ENCODE measurements around the gene STEAP1B. TPM values are rescaled to one million over a fixed set of nuclear protein-coding genes. Genes with fewer than 3 reads are reported as not detected.

Gene STEAP1B
- total and polyA plus RNA-seq, 5 donors from 2014 or later, result not detected

GRCh38 chr7:22414424-22414823 lies 85.6 kb downstream of the STEAP1B start:
- Mint-ChIP-seq H3K9me3 (no peaks in the 10 kb centered on the region), H3K4me1 (no peaks in the 10 kb centered on the region)
- DNase-seq, result no peak

GRCh38 chr7:22413211-22413610 lies 86.8 kb downstream of the STEAP1B start:
- Histone ChIP-seq H3K4me3 (ENCODE audit: low read depth, low read length) (no peak overlapping the region), H3K4me1 (ENCODE audit: control insufficient read depth, insufficient read depth, low read length, poor library complexity, severe bottlenecking) (no peaks in the 10 kb centered on the region), H3K27me3 (ENCODE audit: control insufficient read depth, insufficient read depth, low read length) (no peaks in the 10 kb centered on the region), H3K27ac (ENCODE audit: insufficient read depth, low read length, poor library complexity, severe bottlenecking) (no peak overlapping the region), H3K9me3 (ENCODE audit: control insufficient read depth in 2 of 2, low read length in 2 of 2) (no peaks in the 10 kb centered on the region), H3K36me3 (ENCODE audit: control insufficient read depth, insufficient read depth, low read length) (no peaks in the 10 kb centered on the region)
- Mint-ChIP-seq H3K36me3 (no peaks in the 10 kb centered on the region), H3K27ac (no peak overlapping the region), H3K27me3 (peaks cover 5% of the 10 kb centered on the region), H3K9me3 (no peaks in the 10 kb centered on the region), H3K4me3 (no peak overlapping the region), H3K4me1 (no peaks in the 10 kb centered on the region)
- ATAC-seq (ENCODE audit: low read depth in 2 of 2) (no peak), DNase-seq (no peak)

More at GRCh38 chr7:22414424-22414823, 85.6 kb downstream of the STEAP1B start:
- Mint-ChIP-seq H3K27me3 (peaks cover 5% of the 10 kb centered on the region), H3K27ac (peak overlapping the region in 1 of 3 donors; percentile 9), H3K4me3 (no peak overlapping the region), H3K36me3 (no peaks in the 10 kb centered on the region)
- H3K27me3 ChIP-seq (ENCODE audit: control insufficient read depth, insufficient read depth, low read length), result no peaks in the 10 kb centered on the region
- H3K9me3 ChIP-seq (ENCODE audit: control insufficient read depth in 2 of 2, low read length in 2 of 2), result no peaks in the 10 kb centered on the region
- ATAC-seq (ENCODE audit: low read depth in 2 of 2), result no peak
- no peak overlapping the region for H3K4me3 ChIP-seq (ENCODE audit: low read depth, low read length)
- no peaks in the 10 kb centered on the region for H3K4me1 ChIP-seq (ENCODE audit: control insufficient read depth, insufficient read depth, low read length, poor library complexity, severe bottlenecking)
- H3K36me3 ChIP-seq (ENCODE audit: control insufficient read depth, insufficient read depth, low read length), result no peaks in the 10 kb centered on the region
- no peak overlapping the region for H3K27ac ChIP-seq (ENCODE audit: insufficient read depth, low read length, poor library complexity, severe bottlenecking)

GRCh38 chr7:22411977-22412693 lies 87.9 kb downstream of the STEAP1B start:
- H3K36me3 ChIP-seq (ENCODE audit: control insufficient read depth, insufficient read depth, low read length), result no peaks in the 10 kb centered on the region
- no peak for ATAC-seq (ENCODE audit: low read depth in 2 of 2)
- Mint-ChIP-seq H3K27ac (peak overlapping the region in 1 of 3 donors; percentile 27), H3K27me3 (peaks cover 5% of the 10 kb centered on the region), H3K9me3 (peaks cover 0 to 3% (median 0%) of the 10 kb centered on the region in 7 donors), H3K4me3 (no peak overlapping the region), H3K36me3 (no peaks in the 10 kb centered on the region), H3K4me1 (no peaks in the 10 kb centered on the region)
- no peak overlapping the region for H3K4me3 ChIP-seq (ENCODE audit: low read depth, low read length)
- no peak for DNase-seq
- H3K27ac ChIP-seq (ENCODE audit: insufficient read depth, low read length, poor library complexity, severe bottlenecking), result no peak overlapping the region
- no peaks in the 10 kb centered on the region for H3K9me3 ChIP-seq (ENCODE audit: control insufficient read depth in 2 of 2, low read length in 2 of 2)
- H3K27me3 ChIP-seq (ENCODE audit: control insufficient read depth, insufficient read depth, low read length), result no peaks in the 10 kb centered on the region
- H3K4me1 ChIP-seq (ENCODE audit: control insufficient read depth, insufficient read depth, low read length, poor library complexity, severe bottlenecking), result no peaks in the 10 kb centered on the region

- H3K4me3 ChIP-seq (ENCODE audit: low read depth, low read length), result no peak overlapping the region
- peaks cover 0 to 2% (median 1%) of the 10 kb centered on the region in 4 donors for H3K4me1 Mint-ChIP-seq
- no peak overlapping the region for H3K27ac ChIP-seq (ENCODE audit: insufficient read depth, low read length, poor library complexity, severe bottlenecking)
- H3K9me3 ChIP-seq (ENCODE audit: control insufficient read depth in 2 of 2, low read length in 2 of 2), result no peaks in the 10 kb centered on the region
- H3K36me3 ChIP-seq (ENCODE audit: control insufficient read depth, insufficient read depth, low read length), result no peaks in the 10 kb centered on the region
- no peaks in the 10 kb centered on the region for H3K27me3 ChIP-seq (ENCODE audit: control insufficient read depth, insufficient read depth, low read length)
- H3K27me3 Mint-ChIP-seq, result peaks cover 5% of the 10 kb centered on the region
- no peaks in the 10 kb centered on the region for H3K4me1 ChIP-seq (ENCODE audit: control insufficient read depth, insufficient read depth, low read length, poor library complexity, severe bottlenecking)
- ATAC-seq (ENCODE audit: low read depth in 2 of 2), result no peak
- H3K36me3 Mint-ChIP-seq, result no peaks in the 10 kb centered on the region
- no peak overlapping the region for H3K27ac Mint-ChIP-seq
- no peak overlapping the region for H3K4me3 Mint-ChIP-seq
- DNase-seq, result no peak
- H3K9me3 Mint-ChIP-seq, result peaks cover 0 to 4% (median 0%) of the 10 kb centered on the region in 7 donors
Measured at GRCh38 chr7:22406715-22407114, 93.3 kb downstream of the STEAP1B start.

- H3K4me1 Mint-ChIP-seq, result peaks cover 0 to 2% (median 1%) of the 10 kb centered on the region in 4 donors
- no peak for ATAC-seq (ENCODE audit: low read depth in 2 of 2)
Measured at GRCh38 chr7:22404421-22405023, 95.5 kb downstream of the STEAP1B start.

GRCh38 chr7:22403344-22403743 lies 96.6 kb downstream of the STEAP1B start:
- no peak for ATAC-seq (ENCODE audit: low read depth in 2 of 2)
- Mint-ChIP-seq H3K9me3 (peaks cover 0 to 5% (median 0%) of the 10 kb centered on the region in 7 donors), H3K4me1 (peaks cover 0 to 2% (median 1%) of the 10 kb centered on the region in 4 donors), H3K36me3 (no peaks in the 10 kb centered on the region), H3K4me3 (no peak overlapping the region), H3K27me3 (no peaks in the 10 kb centered on the region), H3K27ac (no peak overlapping the region)
- Histone ChIP-seq H3K27me3 (ENCODE audit: control insufficient read depth, insufficient read depth, low read length) (no peaks in the 10 kb centered on the region), H3K27ac (ENCODE audit: insufficient read depth, low read length, poor library complexity, severe bottlenecking) (no peak overlapping the region), H3K36me3 (ENCODE audit: control insufficient read depth, insufficient read depth, low read length) (no peaks in the 10 kb centered on the region), H3K4me3 (ENCODE audit: low read depth, low read length) (no peak overlapping the region), H3K4me1 (ENCODE audit: control insufficient read depth, insufficient read depth, low read length, poor library complexity, severe bottlenecking) (no peaks in the 10 kb centered on the region), H3K9me3 (ENCODE audit: control insufficient read depth in 2 of 2, low read length in 2 of 2) (no peaks in the 10 kb centered on the region)
- no peak for DNase-seq

More at GRCh38 chr7:22404421-22405023, 95.5 kb downstream of the STEAP1B start:
- H3K4me3 Mint-ChIP-seq, result no peak overlapping the region
- H3K27me3 ChIP-seq (ENCODE audit: control insufficient read depth, insufficient read depth, low read length), result no peaks in the 10 kb centered on the region
- H3K27ac ChIP-seq (ENCODE audit: insufficient read depth, low read length, poor library complexity, severe bottlenecking), result no peak overlapping the region
- no peak overlapping the region for H3K4me3 ChIP-seq (ENCODE audit: low read depth, low read length)
- no peak for DNase-seq
- no peaks in the 10 kb centered on the region for H3K4me1 ChIP-seq (ENCODE audit: control insufficient read depth, insufficient read depth, low read length, poor library complexity, severe bottlenecking)
- no peak overlapping the region for H3K27ac Mint-ChIP-seq
- no peaks in the 10 kb centered on the region for H3K9me3 ChIP-seq (ENCODE audit: control insufficient read depth in 2 of 2, low read length in 2 of 2)
- no peaks in the 10 kb centered on the region for H3K27me3 Mint-ChIP-seq
- H3K36me3 Mint-ChIP-seq, result no peaks in the 10 kb centered on the region
- H3K9me3 Mint-ChIP-seq, result peaks cover 0 to 4% (median 0%) of the 10 kb centered on the region in 7 donors
- no peaks in the 10 kb centered on the region for H3K36me3 ChIP-seq (ENCODE audit: control insufficient read depth, insufficient read depth, low read length)

GRCh38 chr7:22402250-22402649 lies 97.7 kb downstream of the STEAP1B start:
- Histone ChIP-seq H3K27ac (ENCODE audit: insufficient read depth, low read length, poor library complexity, severe bottlenecking) (no peak overlapping the region), H3K4me3 (ENCODE audit: low read depth, low read length) (no peak overlapping the region), H3K4me1 (ENCODE audit: control insufficient read depth, insufficient read depth, low read length, poor library complexity, severe bottlenecking) (no peaks in the 10 kb centered on the region), H3K27me3 (ENCODE audit: control insufficient read depth, insufficient read depth, low read length) (no peaks in the 10 kb centered on the region), H3K9me3 (ENCODE audit: control insufficient read depth in 2 of 2, low read length in 2 of 2) (no peaks in the 10 kb centered on the region), H3K36me3 (ENCODE audit: control insufficient read depth, insufficient read depth, low read length) (no peaks in the 10 kb centered on the region)
- Mint-ChIP-seq H3K4me3 (no peak overlapping the region), H3K36me3 (no peaks in the 10 kb centered on the region), H3K27ac (no peak overlapping the region), H3K27me3 (no peaks in the 10 kb centered on the region), H3K9me3 (peaks cover 0 to 5% (median 0%) of the 10 kb centered on the region in 7 donors), H3K4me1 (peaks cover 0 to 2% (median 1%) of the 10 kb centered on the region in 4 donors)
- DNase-seq, result peak in 1 of 3 donors; percentile 20
- ATAC-seq (ENCODE audit: low read depth in 2 of 2), result no peak
